HPDE6-E6E7 (cell line): ENCODE measurements around the gene PDGFA.
A peak's percentile ranks its signal among the peaks of the same experiment; 100 is the strongest.

Source experiments
- DNase-seq: peaks from one replicate; pipeline ENCODE4 v3.0.0; 2011; ENCODE audit warnings: missing footprints; ENCODE audit errors: extremely low spot score

The PDGFA gene

DNA sequence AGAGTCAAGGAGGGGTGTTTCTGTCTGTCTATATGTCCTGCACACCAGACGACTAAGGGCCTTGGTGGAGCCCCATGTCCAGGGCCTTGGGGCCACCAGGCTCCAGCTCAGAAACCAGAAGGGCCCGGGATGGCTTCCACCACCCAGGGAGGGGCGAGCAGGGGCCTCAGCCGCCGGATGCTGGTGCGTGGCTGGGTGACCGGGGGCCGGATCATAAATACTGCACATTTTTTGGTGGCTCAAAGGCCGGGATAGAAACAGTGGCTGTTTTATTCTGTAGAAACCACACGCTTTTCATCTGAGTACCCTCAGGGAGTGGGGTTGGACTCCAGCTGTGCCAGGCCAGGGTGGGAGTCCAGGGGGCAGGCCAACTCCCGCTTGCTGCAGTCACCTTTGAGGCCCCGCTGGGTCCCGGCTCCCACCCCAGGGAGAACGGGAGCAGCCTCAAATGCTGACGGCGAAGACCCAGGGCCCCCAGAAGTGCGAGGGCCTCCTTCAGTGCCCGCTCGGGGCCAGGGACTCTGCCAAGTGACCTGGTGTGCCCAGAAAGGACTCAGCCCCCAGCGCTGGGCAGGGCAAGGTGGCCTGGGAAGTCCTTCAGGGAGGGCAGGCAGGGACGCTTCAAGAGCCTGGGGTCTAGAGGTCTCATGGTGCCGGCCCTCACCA, 28.2 kb downstream of the PDGFA start:
- no peak for DNase-seq

DNA sequence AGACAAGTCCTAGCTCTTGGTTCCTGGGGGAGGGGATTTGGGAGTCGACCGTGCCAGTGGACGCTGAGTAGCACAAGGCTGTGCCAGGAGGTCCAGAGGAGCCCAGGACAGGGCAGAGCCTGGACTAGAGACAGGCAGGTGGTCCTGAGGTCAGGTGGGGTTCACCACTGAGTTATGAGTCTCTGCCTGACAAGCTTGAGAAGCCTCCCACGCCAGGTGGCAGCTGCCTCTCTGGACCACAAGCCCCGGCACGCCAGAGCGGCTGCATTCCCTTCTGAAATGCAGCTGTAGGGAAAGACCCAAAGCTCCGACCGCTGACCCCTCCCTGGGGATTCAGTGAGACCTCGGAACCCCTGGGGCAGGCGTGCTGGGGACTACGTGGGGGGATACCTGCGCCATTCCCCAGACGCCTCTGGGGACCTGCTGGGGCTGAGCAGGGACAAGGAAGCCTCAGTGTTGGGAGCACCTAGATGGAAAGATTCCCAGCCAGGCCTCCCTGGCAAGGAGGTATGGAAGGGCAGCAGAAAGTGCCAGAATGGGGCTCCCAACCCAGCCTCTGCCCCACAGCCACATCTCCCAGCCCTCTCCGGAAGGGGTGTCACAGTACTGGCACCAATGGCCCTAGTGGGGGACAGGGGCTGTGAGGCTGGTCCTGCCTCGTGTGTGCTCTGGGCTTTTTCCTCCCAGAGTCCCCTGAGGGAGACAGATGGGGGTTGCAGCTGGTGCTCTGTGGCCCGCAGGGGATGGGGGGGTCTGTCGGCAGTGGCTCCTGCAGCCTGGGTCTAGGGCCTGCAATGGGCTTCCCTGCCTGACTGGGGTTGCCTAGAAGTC, 29.0 kb downstream of the PDGFA start:
- no peak for DNase-seq

- no peak for DNase-seq
Measured at GRCh38 chr7:489876-490275, 29.8 kb downstream of the PDGFA start.

GRCh38 chr7:486216-486743, 33.4 kb downstream of the PDGFA start:
- no peak for DNase-seq

DNA sequence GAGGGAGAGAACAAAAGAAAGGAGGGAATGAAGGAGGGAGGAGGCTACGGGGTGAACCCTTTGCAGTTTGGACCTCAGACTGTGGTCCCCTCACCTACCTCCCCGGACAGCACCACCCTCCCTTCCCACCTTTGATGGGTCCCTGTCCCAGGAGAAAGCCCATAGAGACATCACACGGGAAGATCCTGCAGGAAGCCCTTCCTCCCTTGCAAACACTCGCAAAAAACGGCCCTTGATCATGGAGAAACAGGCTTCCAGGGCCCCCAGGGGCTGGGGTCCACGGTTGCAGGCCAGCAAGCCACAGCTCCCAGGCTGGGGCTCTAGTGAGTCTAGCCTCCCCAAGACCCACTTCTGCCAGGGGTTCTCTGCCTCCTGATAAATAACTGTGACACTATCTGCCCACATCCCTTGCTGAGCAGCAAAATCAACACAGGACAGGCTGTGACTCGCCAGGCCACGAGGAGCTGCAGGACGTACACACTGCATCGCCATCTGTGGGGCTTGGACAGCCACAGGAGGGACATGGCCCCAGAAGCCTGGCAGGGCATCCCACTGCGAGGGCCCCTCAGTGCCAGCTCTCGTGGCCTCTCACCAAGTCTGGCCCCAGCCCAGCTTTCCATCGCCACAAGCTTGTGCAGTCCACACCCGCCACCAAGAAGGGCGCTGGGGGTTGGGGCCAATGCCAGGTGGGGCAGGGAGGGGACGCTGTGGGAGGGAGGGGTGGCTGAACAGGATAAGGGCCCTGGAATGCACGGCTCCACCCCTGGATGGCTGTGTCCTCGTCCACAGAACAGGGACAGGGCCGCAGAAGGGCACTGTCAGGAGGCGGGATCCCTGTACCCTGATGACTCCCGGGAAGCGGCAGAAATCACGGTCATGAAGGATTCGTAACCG, 34.2 kb downstream of the PDGFA start:
- peak; percentile 46 for DNase-seq

DNA sequence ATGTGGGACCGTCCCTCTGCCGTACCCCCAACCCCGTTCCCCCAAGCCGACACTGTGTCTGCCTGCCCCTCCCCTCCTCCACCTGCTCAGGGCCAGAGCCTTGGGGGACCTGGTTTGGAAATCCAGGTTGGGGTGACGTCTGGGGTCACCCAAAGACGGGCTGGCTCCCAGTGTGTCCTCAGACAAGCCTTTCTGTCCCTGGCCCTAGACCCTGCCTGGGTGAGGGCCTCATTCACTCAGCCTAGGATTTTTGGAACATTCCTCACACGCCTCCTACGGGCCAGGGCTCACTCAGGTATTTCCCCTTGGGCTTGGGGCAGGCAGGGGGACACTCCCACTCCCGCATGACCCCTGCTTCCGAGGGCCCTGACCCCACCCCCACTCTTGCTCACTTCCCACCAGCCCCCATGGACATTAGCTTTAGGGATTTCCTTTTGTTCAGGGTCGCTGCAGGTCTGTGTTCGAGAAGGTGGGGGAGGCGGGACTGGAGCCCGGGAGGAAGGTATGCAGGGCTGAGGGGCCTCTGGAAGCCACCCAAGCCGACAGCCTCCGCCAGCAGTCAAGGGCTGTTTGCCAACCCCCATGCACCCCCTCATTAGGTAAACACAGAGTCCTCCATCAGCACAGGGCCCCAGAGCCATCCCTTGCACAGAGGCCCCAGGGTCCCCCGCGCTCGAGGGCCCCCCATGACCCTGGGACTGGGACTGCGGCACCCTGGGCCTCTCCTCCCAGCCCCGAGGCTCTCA, 35.1 kb downstream of the PDGFA start:
- DNase-seq, result no peak

- DNase-seq, result no peak
Measured at GRCh38 chr7:483656-484355, 35.8 kb downstream of the PDGFA start.

GRCh38 chr7:482521-483083, 37.0 kb downstream of the PDGFA start:
- no peak for DNase-seq

DNA sequence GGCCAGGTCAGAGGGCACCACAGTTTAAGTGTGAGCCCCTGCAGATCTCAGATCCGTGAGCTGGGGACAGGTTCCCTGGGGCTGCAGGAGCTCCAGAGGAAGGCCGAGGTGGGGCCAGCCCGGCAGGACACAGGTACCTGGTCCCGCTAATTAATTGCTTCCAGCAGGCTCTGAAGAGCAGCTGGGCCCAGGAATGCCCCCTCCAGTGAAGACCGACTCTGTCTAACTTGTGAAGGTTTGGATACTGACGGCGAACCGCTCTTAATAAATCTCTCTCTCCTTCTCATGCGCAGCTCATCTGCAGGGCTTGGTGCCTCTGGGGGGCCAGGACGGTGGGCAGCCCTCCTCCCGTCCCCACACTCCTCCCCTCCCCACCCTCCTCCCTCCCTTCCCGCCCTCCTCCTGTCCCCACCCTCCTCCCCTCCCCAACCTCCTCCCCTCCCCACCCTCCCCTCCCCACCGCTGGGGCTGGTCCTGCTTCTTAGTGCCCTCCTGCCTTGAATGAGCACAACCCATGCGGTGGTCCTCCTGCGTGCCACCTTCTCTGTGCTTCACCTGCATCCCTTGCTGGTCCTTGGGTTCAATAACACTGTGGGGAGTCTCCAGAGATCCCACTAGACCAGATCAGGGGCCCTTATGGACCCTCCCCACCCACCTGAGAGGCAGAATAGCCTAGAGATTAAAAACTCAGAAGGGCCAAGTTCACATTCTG, 38.3 kb downstream of the PDGFA start:
- DNase-seq, result no peak

DNA sequence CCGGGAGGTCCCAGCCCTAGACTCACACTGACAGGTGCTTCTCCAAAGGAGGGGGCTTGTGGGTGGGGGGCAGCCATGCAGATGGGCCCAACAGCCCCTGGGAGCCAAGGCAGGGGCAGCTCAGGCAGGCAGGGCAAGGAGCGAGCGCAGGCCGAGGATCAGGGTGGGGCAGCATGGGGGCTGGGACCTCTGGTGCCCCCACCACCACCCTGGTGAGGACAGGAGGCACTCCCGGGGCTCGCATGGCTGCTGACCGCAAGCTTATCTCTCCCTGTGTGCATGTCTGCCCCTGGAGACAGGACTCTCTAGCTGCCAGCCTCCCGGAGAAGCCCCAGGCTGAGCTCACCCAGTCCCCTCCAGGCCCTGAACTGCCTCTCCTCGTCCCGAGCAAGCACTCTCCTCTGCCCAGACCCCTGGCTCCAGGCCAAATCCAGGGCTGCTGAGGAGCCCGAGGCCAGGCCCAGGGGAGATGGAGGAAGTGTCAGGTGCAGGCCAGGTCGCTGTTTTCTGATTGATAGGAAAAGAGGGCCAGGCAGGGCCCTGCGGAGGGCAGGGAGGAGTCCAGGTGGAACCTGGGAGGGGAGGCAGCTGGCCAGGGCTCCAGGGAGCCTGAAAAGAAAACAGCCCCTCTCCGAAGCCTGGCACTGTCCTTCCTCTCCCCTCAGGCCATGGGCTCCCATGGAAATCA, 39.0 kb downstream of the PDGFA start:
- no peak for DNase-seq

DNA sequence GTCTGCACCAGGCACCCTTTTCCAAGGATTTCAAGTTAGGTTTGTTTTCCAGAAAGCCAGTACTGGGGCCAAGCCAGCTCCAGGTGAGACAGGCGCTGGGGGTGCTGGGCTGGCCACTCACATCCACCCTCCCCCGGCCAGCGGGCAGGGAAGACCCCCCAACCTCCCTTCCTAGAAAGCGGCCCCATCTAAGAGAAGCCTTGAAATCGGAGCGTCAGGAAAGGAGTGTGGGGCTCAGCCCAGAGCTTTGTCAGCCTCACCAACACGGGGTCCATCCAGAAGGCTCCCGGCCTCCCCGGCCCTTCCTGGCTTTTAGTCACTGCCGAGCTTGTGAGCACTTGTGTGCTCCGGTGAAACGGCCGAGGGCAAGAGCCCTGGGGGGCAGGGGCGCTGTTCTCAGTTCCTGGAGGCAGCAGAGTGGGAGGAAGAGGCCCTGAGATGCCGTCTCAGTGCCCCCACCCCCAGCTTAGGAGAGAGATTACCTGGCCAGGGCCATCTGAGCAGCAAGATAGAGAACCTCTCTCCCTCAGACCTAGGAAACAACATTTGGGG, 39.6 kb downstream of the PDGFA start:
- no peak for DNase-seq

GRCh38 chr7:479115-479947, 40.3 kb downstream of the PDGFA start:
- DNase-seq, result no peak

DNA sequence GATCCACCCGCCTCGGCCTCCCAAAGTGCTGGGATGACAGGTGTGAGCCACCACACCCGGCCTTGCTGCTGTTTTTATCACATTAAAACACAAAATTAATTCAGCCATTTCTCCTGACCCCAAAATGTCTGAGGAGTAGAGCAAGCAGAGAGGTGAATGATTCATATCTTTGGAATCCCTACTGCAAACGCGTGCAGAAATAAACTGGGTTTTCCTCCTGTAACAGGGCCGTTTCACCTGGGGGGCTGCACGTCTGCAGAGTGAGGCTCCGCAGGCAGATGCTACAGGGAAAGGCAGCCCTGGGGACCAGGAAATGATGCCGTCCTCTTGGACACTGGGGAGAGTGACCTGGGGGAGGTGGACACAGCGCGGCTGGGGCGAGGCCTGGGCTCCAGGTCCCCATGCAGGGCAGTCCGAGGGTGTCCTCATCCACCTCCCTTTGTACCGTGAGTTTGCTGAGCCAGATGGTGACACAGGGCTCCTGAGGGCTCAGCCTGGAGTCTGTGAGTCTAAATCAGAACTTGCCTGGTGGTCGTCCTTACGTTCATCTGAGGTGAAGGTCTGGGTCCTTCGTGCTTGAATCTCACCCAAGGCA, 41.9 kb downstream of the PDGFA start:
- DNase-seq, result no peak

DNA sequence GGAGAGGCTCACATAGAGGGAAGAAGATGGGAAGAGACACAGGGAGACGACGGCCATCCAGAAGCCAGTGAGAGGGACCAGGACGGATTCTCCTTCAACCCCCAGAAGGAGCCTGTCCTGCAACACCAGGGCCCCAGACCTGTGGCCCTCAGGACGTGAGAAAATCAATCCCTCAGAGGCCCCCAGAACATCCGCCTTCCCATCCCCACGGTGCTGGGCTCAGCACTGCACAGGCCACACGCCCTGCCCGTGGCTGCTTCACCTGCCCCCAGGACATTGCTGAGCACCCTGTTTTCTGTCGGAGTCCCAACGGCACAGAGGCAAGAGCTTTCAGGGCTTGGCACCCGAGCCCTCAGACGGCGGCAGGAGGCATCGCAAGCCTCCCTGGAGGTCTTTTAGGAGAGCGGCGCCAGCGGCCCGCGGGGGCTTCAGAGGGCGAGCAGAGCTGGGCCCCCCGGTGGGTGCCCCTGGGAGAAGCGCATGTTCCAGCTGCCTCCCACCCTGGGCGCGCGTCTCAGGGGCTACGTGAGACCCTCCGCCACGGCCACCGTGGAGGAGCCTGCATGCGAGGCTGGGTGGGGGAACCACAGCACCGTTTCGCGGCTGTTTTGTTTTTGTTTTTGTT, 42.8 kb downstream of the PDGFA start:
- DNase-seq, result no peak

GRCh38 chr7:475951-476441, 43.6 kb downstream of the PDGFA start:
- DNase-seq, result no peak

DNA sequence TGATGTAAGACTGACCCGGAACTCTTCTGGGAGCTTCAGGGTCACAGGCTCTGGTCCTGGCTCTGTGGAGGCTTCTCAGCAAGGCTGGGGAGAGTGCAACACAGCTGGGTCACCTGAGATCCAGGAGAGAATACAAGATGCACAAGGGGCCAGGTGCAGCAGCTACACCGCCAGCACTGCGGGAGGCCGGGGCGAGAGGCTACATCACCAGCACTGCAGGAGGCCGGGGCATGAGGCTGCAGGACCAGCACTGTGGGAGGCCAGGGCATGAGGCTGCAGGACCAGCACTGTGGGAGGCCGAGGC, 44.3 kb downstream of the PDGFA start:
- DNase-seq, result no peak
